GM19468 (cell line): ENCODE data around the gene NGDN.
A peak's percentile ranks its signal among the peaks of the same experiment; 100 is the strongest.
"Not testable (repeated sequence)": the region's sequence is repeated elsewhere in the genome, so short reads cannot be mapped to it uniquely, and the experiment has no call there.

Experiments used
- ATAC-seq: cut with Tn5 transposase; IDR thresholded peaks from one replicate; pipeline ENCODE4 v1.9.1; 2021; ENCODE audit warnings: mild to moderate bottlenecking, moderate library complexity, moderate number of reproducible peaks; ENCODE audit not compliant: unreplicated experiment; ENCODE audit errors: extremely low read depth

The NGDN gene

GRCh38 chr14:23469127-23469905, at the start of gene NGDN:
TSS of gene NGDN (plus strand) at chr14:23469703. CDS start at chr14:23469716, 13 bp downstream.
- ATAC-seq: peak; percentile 91

GRCh38 chr14:23421594-23421993, 47.9 kb upstream of the NGDN start:
- ATAC-seq: no peak

- ATAC-seq: no peak
Observed at GRCh38 chr14:23423657-23424056, 45.8 kb upstream of the NGDN start.

GRCh38 chr14:23425169-23425568, 44.3 kb upstream of the NGDN start:
- ATAC-seq: no peak

- ATAC-seq: not testable (repeated sequence)
Observed at GRCh38 chr14:23425798-23426197, 43.7 kb upstream of the NGDN start.

- no peak for ATAC-seq
Observed at GRCh38 chr14:23428686-23429495, 40.6 kb upstream of the NGDN start.

GRCh38 chr14:23430016-23430722, 39.3 kb upstream of the NGDN start:
- ATAC-seq: no peak

GRCh38 chr14:23430723-23431085, 38.8 kb upstream of the NGDN start:
- ATAC-seq: no peak

- ATAC-seq: no peak
Observed at GRCh38 chr14:23431486-23431885, 38.0 kb upstream of the NGDN start.

GRCh38 chr14:23432102-23432925, 37.2 kb upstream of the NGDN start:
- no peak for ATAC-seq

GRCh38 chr14:23432946-23433345, 36.6 kb upstream of the NGDN start:
- no peak for ATAC-seq

- ATAC-seq: no peak
Observed at GRCh38 chr14:23433457-23433856, 36.0 kb upstream of the NGDN start.

GRCh38 chr14:23434488-23435222, 34.8 kb upstream of the NGDN start:
- no peak for ATAC-seq

GRCh38 chr14:23435543-23436326, 33.8 kb upstream of the NGDN start, which contains the start of gene MYH7:
TSS of gene MYH7 (minus strand) at chr14:23435660. CDS start at chr14:23433732, 1,928 bp downstream.
- ATAC-seq: no peak

GRCh38 chr14:23436327-23437132, 33.0 kb upstream of the NGDN start:
- no peak for ATAC-seq

- ATAC-seq: no peak
Observed at GRCh38 chr14:23437133-23438100, 32.1 kb upstream of the NGDN start.
